ENCODE measurements around the gene TEAD1. TPM values are rescaled to one million over a fixed set of nuclear protein-coding genes. Genes with fewer than 3 reads are reported as not detected.

TEAD1 gene
- total and polyA plus RNA-seq, 9 donors = 20.0 to 84.1 (median 67.6) TPM

- no peaks in the 10 kb centered on the region for H3K4me1 ChIP-seq (ENCODE audit: insufficient read depth)
- DNase-seq = no peak
- TF ChIP-seq POLR2A (IDR thresholded peaks at IDR 0.05) (no peak), EP300 (IDR thresholded peaks at IDR 0.05) (no peak), CTCF (IDR thresholded peaks at IDR 0.05) (no peak)
- no peak overlapping the region for H3K4me3 ChIP-seq
- intact Hi-C loops (cut with DNase I) = no loop called here
- H3K36me3 ChIP-seq = no peaks in the 10 kb centered on the region
- no peaks in the 10 kb centered on the region for H3K9me3 ChIP-seq
- no peaks in the 10 kb centered on the region for H3K27me3 ChIP-seq
- H3K27ac ChIP-seq = no peak overlapping the region
These were observed 18.4 kb upstream of the TEAD1 start for GRCh38 chr11:12655842-12656241.

GRCh38 chr11:12657336-12657735 lies 16.9 kb upstream of the TEAD1 start:
- H3K36me3 ChIP-seq = no peaks in the 10 kb centered on the region
- H3K4me1 ChIP-seq (ENCODE audit: insufficient read depth) = no peaks in the 10 kb centered on the region
- H3K27ac ChIP-seq = no peak overlapping the region
- WGBS, 3 donors = 96 to 98% (median 98%) methylated on average over 3 of the region's 3 CpGs
- H3K9me3 ChIP-seq = no peaks in the 10 kb centered on the region
- no peak for TF ChIP-seq CTCF (IDR thresholded peaks at IDR 0.05)
- no peak for TF ChIP-seq POLR2A (IDR thresholded peaks at IDR 0.05)
- no peak for TF ChIP-seq EP300 (IDR thresholded peaks at IDR 0.05)
- DNase-seq = no peak
- H3K27me3 ChIP-seq = no peaks in the 10 kb centered on the region
- no peak overlapping the region for H3K4me3 ChIP-seq
- intact Hi-C loops (cut with DNase I) = no loop called here

- no peaks in the 10 kb centered on the region for H3K4me1 ChIP-seq (ENCODE audit: insufficient read depth)
- H3K27ac ChIP-seq = no peak overlapping the region
- no peak for DNase-seq
- WGBS, 3 donors = 94 to 99% (median 97%) methylated on average over 2 of the region's 2 CpGs
- no peaks in the 10 kb centered on the region for H3K27me3 ChIP-seq
- H3K4me3 ChIP-seq = no peak overlapping the region
- no peaks in the 10 kb centered on the region for H3K9me3 ChIP-seq
- TF ChIP-seq CTCF (IDR thresholded peaks at IDR 0.05) = no peak
- no peak for TF ChIP-seq EP300 (IDR thresholded peaks at IDR 0.05)
- no peak for TF ChIP-seq POLR2A (IDR thresholded peaks at IDR 0.05)
- intact Hi-C loops (cut with DNase I) = no loop called here
- no peaks in the 10 kb centered on the region for H3K36me3 ChIP-seq
These were observed 16.2 kb upstream of the TEAD1 start for GRCh38 chr11:12657981-12658380.

- H3K4me3 ChIP-seq = no peak overlapping the region
- no peaks in the 10 kb centered on the region for H3K27me3 ChIP-seq
- intact Hi-C loops (cut with DNase I) = loop anchor here in 1 of 4 donors (10.0 kb wide), 1 partner anchor 337 kb away; no protein-coding TSS in a partner anchor
- DNase-seq = no peak
- no peak overlapping the region for H3K27ac ChIP-seq
- 48 to 68% (median 52%) methylated on average over 8 of the region's 8 CpGs for WGBS, 3 donors
- H3K9me3 ChIP-seq = no peaks in the 10 kb centered on the region
- no peaks in the 10 kb centered on the region for H3K36me3 ChIP-seq
- no peaks in the 10 kb centered on the region for H3K4me1 ChIP-seq (ENCODE audit: insufficient read depth)
- no peak for TF ChIP-seq EP300 (IDR thresholded peaks at IDR 0.05)
- TF ChIP-seq POLR2A (IDR thresholded peaks at IDR 0.05) = no peak
- no peak for TF ChIP-seq CTCF (IDR thresholded peaks at IDR 0.05)
These were observed 12.0 kb upstream of the TEAD1 start for GRCh38 chr11:12662101-12662689.
